DOHH2 (cell line): ENCODE measurements around the gene CHD3.
A peak's percentile ranks its signal among the peaks of the same experiment; 100 is the strongest.
"Not testable (repeated sequence)": the region's sequence is repeated elsewhere in the genome, so short reads cannot be mapped to it uniquely, and the experiment has no call there.

Experiments
- H3F3A ChIP-seq: fragments of 200-600 bp; sonication (generic), shearing (Covaris generic); 2 replicates; pipeline ENCODE4 v1.6.0; 2016; ENCODE audit warnings: antibody characterized with exemption, mild to moderate bottlenecking; ENCODE audit not compliant: control insufficient read depth, insufficient read depth
- H3K27ac ChIP-seq: fragments of 200-600 bp; sonication (generic); 2 replicates; pipeline ENCODE4 v1.5.1; 2014; ENCODE audit warnings: low read depth, mild to moderate bottlenecking, low read length, moderate library complexity
- H3K27me3 ChIP-seq: fragments of 200-600 bp; sonication (generic); 2 replicates; pipeline ENCODE4 v1.6.1; 2014; ENCODE audit warnings: mild to moderate bottlenecking, low read length, mixed read lengths; ENCODE audit not compliant: control insufficient read depth
- H3K36me3 ChIP-seq: fragments of 200-600 bp; sonication (generic); 2 replicates; pipeline ENCODE4 v1.6.1; 2014; ENCODE audit warnings: mild to moderate bottlenecking, low read length, moderate library complexity, mixed read lengths; ENCODE audit not compliant: control insufficient read depth
- H3K4me1 ChIP-seq: fragments of 200-600 bp; sonication (generic); 2 replicates; pipeline ENCODE4 v1.6.1; 2014; ENCODE audit warnings: mild to moderate bottlenecking, low read length, mixed read lengths; ENCODE audit not compliant: control insufficient read depth
- H3K4me2 ChIP-seq: fragments of 200-600 bp; sonication (generic); 2 replicates; pipeline ENCODE4 v1.6.0; 2014; ENCODE audit warnings: mild to moderate bottlenecking, low read length, moderate library complexity
- H3K4me3 ChIP-seq: fragments of 200-600 bp; sonication (generic); 2 replicates; pipeline ENCODE4 v1.5.1; 2014; ENCODE audit warnings: mild to moderate bottlenecking, low read length, mixed read lengths
- H3K79me2 ChIP-seq: fragments of 200-600 bp; sonication (generic); 2 replicates; pipeline ENCODE4 v1.6.1; 2014; ENCODE audit warnings: mild to moderate bottlenecking, low read length, mixed read lengths; ENCODE audit not compliant: control insufficient read depth
- H3K9me2 ChIP-seq: fragments of 200-600 bp; sonication (generic); replicated peaks from 2 replicates; pipeline ENCODE4 v1.6.1; 2014; ENCODE audit warnings: mild to moderate bottlenecking, low read length, mixed read lengths; ENCODE audit not compliant: control insufficient read depth
- H3K9me3 ChIP-seq: fragments of 200-600 bp; sonication (generic); 2 replicates; pipeline ENCODE4 v1.6.1; 2014; ENCODE audit warnings: antibody characterized with exemption, low read length, mixed read lengths; ENCODE audit not compliant: control insufficient read depth, insufficient read depth
- H4K20me1 ChIP-seq: fragments of 200-600 bp; sonication (generic); 2 replicates; pipeline ENCODE4 v1.6.0; 2014; ENCODE audit warnings: low read depth, mild to moderate bottlenecking, antibody characterized with exemption, low read length, moderate library complexity; ENCODE audit not compliant: control insufficient read depth, insufficient read depth
- CTCF ChIP-seq: fragments of 200-600 bp; sonication (generic); IDR thresholded peaks from one replicate; pipeline ENCODE4 v1.5.1; 2014; ENCODE audit warnings: antibody characterized with exemption, mild to moderate bottlenecking, low read depth, low read length; ENCODE audit not compliant: poor library complexity, severe bottlenecking
- EZH2phosphoT487 ChIP-seq: fragments of 200-600 bp; sonication (generic); IDR thresholded peaks from 2 replicates; pipeline ENCODE4 v1.6.1; 2017; ENCODE audit warnings: borderline replicate concordance, mild to moderate bottlenecking, antibody characterized with exemption, low read length, moderate library complexity, mixed read lengths

CHD3 gene

GRCh38 chr17:7859028-7859427, 29.6 kb upstream of the CHD3 start:
- peak overlapping the region; percentile 99 for H3K4me3 ChIP-seq
- no peak overlapping the region for H3K27ac ChIP-seq
- peak overlapping the region; percentile 99 for H3K4me2 ChIP-seq
- peaks cover 15% of the 10 kb centered on the region for H3F3A ChIP-seq
- no peaks in the 10 kb centered on the region for H3K27me3 ChIP-seq
- H4K20me1 ChIP-seq = peaks cover 2% of the 10 kb centered on the region; the same call in 1 of the 2 replicates
- H3K79me2 ChIP-seq = peaks cover 65% of the 10 kb centered on the region
- H3K9me3 ChIP-seq = no peaks in the 10 kb centered on the region
- no peaks in the 10 kb centered on the region for H3K9me2 ChIP-seq
- no peak for TF ChIP-seq CTCF
- no peak for TF ChIP-seq EZH2phosphoT487
- H3K4me1 ChIP-seq = peaks cover 46% of the 10 kb centered on the region
- H3K36me3 ChIP-seq = peaks cover 74% of the 10 kb centered on the region

DNA sequence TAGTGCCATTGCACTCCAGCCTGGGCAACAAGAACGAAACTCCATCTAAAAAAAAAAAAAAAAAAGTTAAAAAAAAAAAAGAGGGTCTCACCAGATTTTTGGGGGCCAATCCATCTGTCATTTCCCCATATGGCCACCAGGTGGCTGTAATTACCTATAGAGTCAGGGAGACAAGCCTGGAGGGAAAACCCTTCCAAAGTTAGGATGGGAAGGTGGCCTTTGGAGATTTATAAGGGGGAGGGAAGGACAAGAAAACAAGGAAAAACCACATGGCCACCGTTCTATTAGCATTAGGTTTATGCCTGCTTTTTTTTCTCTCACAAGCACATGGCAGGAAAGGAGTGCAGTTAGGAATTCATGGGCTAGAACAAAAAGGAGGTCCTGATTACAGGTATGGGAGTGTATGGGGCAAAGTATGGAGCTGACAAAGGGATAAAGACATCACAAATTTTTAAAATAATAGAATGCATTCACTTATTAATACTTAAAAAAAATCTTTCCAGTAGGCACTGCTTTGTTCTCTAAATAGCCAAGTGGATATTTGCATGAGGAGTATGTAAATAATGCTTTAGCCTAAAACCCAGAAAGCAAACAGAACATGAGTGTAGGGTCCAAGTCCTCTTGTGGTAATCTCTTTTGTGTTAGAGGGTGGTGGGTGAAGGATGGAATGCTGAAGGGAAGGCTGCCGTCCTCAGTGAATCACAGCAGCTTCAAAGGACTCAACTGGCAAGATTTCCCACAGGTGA, 25.7 kb upstream of the CHD3 start:
- Histone ChIP-seq H3K9me2 (no peaks in the 10 kb centered on the region), H3K36me3 (peaks cover 73% of the 10 kb centered on the region), H4K20me1 (no peaks in the 10 kb centered on the region; the same call in 1 of the 2 replicates), H3K4me2 (peak overlapping the region; percentile 69), H3K9me3 (no peaks in the 10 kb centered on the region), H3K4me1 (peaks cover 35% of the 10 kb centered on the region), H3K4me3 (peak overlapping the region; percentile 53), H3F3A (peaks cover 8% of the 10 kb centered on the region), H3K79me2 (peaks cover 48% of the 10 kb centered on the region), H3K27ac (peak overlapping the region; percentile 34), H3K27me3 (no peaks in the 10 kb centered on the region)
- TF ChIP-seq EZH2phosphoT487 (no peak), CTCF (peak; percentile 69)

GRCh38 chr17:7864384-7864783, 24.2 kb upstream of the CHD3 start:
- not testable (repeated sequence) for H3K4me3 ChIP-seq, H3K9me3 ChIP-seq, H4K20me1 ChIP-seq, H3K9me2 ChIP-seq, H3K4me2 ChIP-seq, H3K27ac ChIP-seq, H3K27me3 ChIP-seq
- Histone ChIP-seq H3K4me1 (peaks cover 25% of the 10 kb centered on the region), H3K79me2 (peaks cover 34% of the 10 kb centered on the region), H3K36me3 (peaks cover 65% of the 10 kb centered on the region), H3F3A (peaks cover 10% of the 10 kb centered on the region)

DNA sequence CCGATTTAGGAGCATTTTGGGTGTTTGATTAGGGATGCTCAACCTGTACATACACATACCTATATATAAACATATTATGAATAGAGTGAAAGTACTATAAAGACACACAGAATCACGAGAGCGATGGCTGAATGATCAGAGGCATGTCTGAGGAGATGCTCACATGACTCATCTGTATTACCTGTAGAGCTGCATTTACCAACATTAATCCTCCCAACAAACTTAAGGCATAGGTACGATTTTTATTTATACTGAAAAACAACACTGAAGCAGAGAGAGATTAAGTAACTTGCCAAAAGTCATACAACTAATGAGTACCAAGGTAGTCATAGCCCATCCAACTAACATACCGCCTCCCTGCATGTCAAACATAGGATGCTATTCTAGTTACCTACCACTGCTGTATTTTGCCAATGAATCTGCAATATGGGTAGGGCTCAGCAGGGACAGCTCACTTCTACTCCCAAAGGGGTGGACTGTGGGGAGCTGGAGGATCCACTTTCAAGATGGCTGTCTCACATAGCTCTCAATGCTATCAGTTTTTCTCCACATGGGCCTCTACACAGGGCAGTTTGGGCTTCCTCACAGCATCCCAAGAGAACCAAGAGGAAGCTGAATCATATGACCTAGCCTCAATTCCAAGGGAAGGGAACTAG, 23.5 kb upstream of the CHD3 start:
- Histone ChIP-seq H3K27ac (no peak overlapping the region), H3K4me2 (no peak overlapping the region), H3K27me3 (no peaks in the 10 kb centered on the region), H3K9me3 (no peaks in the 10 kb centered on the region), H3F3A (peaks cover 10% of the 10 kb centered on the region), H4K20me1 (no peaks in the 10 kb centered on the region), H3K4me1 (peaks cover 22% of the 10 kb centered on the region), H3K4me3 (no peak overlapping the region), H3K9me2 (no peaks in the 10 kb centered on the region), H3K79me2 (peaks cover 30% of the 10 kb centered on the region), H3K36me3 (peaks cover 61% of the 10 kb centered on the region)
- TF ChIP-seq EZH2phosphoT487 (no peak), CTCF (no peak)
